ENCODE measurements around the gene MACROD1.

The MACROD1 gene

DNA sequence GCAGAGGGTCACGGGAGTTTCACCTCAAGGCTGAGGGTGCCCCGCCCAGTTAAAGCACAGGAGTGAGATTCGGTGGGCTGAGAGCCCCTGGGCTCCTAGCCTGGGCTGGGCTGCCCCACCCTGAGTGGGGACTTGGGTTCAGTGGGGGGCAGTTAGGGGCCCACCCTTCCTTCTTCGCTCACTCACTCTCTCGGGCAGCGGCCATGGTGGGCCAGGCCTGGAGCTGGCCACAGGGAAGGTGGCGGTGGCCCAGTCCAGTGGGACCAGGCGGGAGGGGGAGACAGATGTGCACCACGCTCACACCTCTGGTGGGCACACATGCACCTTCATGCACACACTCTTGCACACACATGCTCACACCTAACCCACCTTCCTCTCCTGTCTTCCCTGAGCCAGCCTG, 124.1 kb downstream of the MACROD1 start:
- ChIA-PET CTCF (interaction anchor here (1.5 to 6.2 kb wide), 2 partner anchors 17 to 109 kb away, joined by 4 to 60 read pairs; no protein-coding TSS in a partner anchor), POLR2A (no interaction called here)
- TF ChIP-seq, protein P1, sequence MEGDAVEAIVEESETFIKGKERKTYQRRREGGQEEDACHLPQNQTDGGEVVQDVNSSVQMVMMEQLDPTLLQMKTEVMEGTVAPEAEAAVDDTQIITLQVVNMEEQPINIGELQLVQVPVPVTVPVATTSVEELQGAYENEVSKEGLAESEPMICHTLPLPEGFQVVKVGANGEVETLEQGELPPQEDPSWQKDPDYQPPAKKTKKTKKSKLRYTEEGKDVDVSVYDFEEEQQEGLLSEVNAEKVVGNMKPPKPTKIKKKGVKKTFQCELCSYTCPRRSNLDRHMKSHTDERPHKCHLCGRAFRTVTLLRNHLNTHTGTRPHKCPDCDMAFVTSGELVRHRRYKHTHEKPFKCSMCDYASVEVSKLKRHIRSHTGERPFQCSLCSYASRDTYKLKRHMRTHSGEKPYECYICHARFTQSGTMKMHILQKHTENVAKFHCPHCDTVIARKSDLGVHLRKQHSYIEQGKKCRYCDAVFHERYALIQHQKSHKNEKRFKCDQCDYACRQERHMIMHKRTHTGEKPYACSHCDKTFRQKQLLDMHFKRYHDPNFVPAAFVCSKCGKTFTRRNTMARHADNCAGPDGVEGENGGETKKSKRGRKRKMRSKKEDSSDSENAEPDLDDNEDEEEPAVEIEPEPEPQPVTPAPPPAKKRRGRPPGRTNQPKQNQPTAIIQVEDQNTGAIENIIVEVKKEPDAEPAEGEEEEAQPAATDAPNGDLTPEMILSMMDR (IDR thresholded peaks at IDR 0.05; ENCODE audit: insufficient read depth, low read length, missing control alignments) = no peak
- no peak overlapping the region for H3K4me3 ChIP-seq (ENCODE audit: low read depth, low read length)
- DNase-seq (ENCODE audit: low read depth, low spot score) = no peak

DNA sequence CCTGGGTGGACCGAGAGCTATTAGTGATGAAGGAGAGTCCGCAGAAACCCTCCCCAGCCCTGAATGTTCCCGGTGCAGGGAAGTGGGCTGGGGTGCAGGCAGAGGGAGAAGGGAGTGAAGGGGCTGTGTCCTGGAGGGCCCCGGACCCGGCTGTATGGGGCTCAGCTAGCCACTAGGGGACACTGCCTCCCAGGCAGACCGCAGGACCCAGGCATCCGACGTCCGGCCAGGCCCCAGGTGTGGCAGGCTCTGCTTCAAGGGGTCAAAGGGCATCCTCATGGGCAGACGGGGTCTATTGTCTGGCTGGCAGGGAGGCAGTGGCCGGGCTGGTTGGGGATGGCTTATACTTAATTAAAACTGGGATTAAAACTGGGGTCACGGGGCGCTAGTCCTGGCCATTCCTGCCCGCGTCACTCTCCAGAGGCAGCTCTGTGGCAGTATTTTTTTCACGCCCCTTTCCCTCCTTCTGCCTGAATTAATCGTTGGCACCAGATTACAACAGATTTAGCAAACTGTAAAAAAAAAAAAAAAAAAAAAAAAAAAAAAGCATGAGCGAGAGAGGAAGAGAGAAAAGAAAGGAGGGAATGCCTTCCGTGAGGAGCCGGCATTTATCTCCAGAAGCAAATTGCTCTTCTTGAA, 125.1 kb downstream of the MACROD1 start:
- DNase-seq (ENCODE audit: low read depth, low spot score) = no peak
- CTCF ChIA-PET = interaction anchor here (0.9 to 6.2 kb wide), 5 partner anchors 11 to 166 kb away, joined by 3 to 60 read pairs (median 4); no protein-coding TSS in a partner anchor
- TF ChIP-seq, protein P1 (IDR thresholded peaks at IDR 0.05; ENCODE audit: insufficient read depth, low read length, missing control alignments) = peak; percentile 51
- H3K4me3 ChIP-seq (ENCODE audit: low read depth, low read length) = no peak overlapping the region
- POLR2A ChIA-PET = interaction anchor here (0.6 kb wide), 1 partner anchor 25 kb away, joined by 3 read pairs; no protein-coding TSS in a partner anchor

DNA sequence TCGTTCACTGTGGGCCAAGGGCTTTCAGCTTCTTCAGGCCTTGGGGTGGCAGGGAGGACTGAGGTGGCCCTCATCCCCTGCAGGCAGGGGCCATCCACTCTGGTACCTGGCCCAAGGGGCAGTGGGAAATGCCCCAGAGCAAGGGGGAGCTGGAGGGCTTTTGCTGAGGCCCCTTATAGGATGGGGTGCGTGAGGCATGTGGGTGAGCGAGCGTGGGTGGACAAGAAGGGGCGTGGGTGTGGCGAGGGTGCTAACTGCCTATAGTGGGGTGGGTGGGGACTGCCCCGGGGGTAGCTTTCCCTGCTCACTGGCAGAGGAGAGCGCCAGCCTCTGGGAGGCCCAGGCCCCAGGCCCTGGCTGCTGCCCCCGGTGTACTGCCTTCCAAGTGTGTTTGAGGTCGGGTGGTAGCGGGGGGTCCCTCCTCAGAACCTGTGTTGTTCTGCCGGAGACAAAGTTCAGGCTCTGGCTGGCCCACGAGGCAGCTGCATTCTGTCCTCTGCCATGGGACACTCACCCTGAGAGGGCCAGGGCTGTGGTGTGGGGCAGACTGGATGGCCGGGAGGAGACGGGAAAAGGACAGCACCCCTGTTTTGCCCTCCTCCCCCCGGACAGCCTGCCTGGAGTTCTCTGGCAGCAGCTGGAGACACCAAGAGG, 126.8 kb downstream of the MACROD1 start:
- no peak for DNase-seq (ENCODE audit: low read depth, low spot score)
- POLR2A ChIA-PET = no interaction called here
- CTCF ChIA-PET = interaction anchor here (0.8 to 6.2 kb wide), 2 partner anchors 27 to 111 kb away, joined by 4 to 60 read pairs; no protein-coding TSS in a partner anchor
- H3K4me3 ChIP-seq (ENCODE audit: low read depth, low read length) = no peak overlapping the region
- TF ChIP-seq, protein P1 (IDR thresholded peaks at IDR 0.05; ENCODE audit: insufficient read depth, low read length, missing control alignments) = no peak

DNA sequence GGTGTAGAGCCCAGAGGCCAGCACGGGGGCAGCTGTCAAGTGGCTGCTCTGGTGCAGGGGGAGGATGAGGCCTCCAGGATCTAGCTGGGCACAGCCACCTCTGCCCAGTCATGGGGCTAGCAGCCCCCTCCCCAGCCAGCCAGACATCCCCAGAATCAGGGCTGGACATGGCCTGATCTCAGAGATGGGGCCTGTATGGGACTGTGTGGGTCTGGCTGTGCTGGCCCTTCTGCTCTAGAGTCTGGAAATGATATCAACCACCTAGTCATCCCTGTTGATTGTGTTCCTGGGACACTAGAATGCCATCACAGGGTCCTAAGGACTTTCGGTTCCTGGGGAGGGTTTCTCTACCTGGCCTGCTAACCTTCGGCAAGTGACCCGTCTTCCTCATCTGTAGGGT, 127.4 kb downstream of the MACROD1 start:
- CTCF ChIA-PET = interaction anchor here (6.2 kb wide), 1 partner anchor 112 kb away, joined by 60 read pairs; no protein-coding TSS in a partner anchor
- no peak for DNase-seq (ENCODE audit: low read depth, low spot score)
- POLR2A ChIA-PET = no interaction called here
- TF ChIP-seq, protein P1 (IDR thresholded peaks at IDR 0.05; ENCODE audit: insufficient read depth, low read length, missing control alignments) = no peak
- no peak overlapping the region for H3K4me3 ChIP-seq (ENCODE audit: low read depth, low read length)

GRCh38 chr11:64037027-64037634, 128.8 kb downstream of the MACROD1 start:
- no peak overlapping the region; the same call in 1 of the 2 replicates for H3K4me3 ChIP-seq (ENCODE audit: low read depth, low read length)
- ChIA-PET POLR2A (no interaction called here), CTCF (interaction anchor here (1.2 to 6.2 kb wide), 4 partner anchors 10 to 113 kb away, joined by 3 to 60 read pairs (median 4); no protein-coding TSS in a partner anchor)
- TF ChIP-seq, protein P1 (IDR thresholded peaks at IDR 0.05; ENCODE audit: insufficient read depth, low read length, missing control alignments) = no peak
- DNase-seq (ENCODE audit: low read depth, low spot score) = no peak
